T-helper 1 cell treated with Interleukin-12 subunit alpha and Interleukin-12 subunit beta and Interleukin-4 antibody, amounts not matched to agents 30 μg/mL and 1 μg/mL, for 36 hours (primary cell): ENCODE results near the gene TMEM254.
A peak's percentile ranks its signal among the peaks of the same experiment; 100 is the strongest.
"Not testable (repeated sequence)": the region's sequence is repeated elsewhere in the genome, so short reads cannot be mapped to it uniquely, and the experiment has no call there.

ENCODE experiments used
- H3K27ac Mint-ChIP-seq: one replicate; pipeline ENCODE4 v1.8.0; 2021; ENCODE audit warnings: mild to moderate bottlenecking, mixed read lengths
- H3K27me3 Mint-ChIP-seq: one replicate; pipeline ENCODE4 v1.8.0; 2021; ENCODE audit warnings: low read depth, mixed read lengths
- H3K36me3 Mint-ChIP-seq: one replicate; pipeline ENCODE4 v1.8.0; 2021; ENCODE audit warnings: low read depth, mixed read lengths
- H3K4me1 Mint-ChIP-seq: one replicate; pipeline ENCODE4 v1.8.0; 2021; ENCODE audit warnings: low read depth, mixed read lengths
- H3K4me3 Mint-ChIP-seq: one replicate; pipeline ENCODE4 v1.8.0; 2021; ENCODE audit warnings: mild to moderate bottlenecking, moderate library complexity, mixed read lengths
- H3K9me3 Mint-ChIP-seq: one replicate; pipeline ENCODE4 v1.8.0; 2021; ENCODE audit warnings: mixed read lengths

Gene TMEM254

DNA sequence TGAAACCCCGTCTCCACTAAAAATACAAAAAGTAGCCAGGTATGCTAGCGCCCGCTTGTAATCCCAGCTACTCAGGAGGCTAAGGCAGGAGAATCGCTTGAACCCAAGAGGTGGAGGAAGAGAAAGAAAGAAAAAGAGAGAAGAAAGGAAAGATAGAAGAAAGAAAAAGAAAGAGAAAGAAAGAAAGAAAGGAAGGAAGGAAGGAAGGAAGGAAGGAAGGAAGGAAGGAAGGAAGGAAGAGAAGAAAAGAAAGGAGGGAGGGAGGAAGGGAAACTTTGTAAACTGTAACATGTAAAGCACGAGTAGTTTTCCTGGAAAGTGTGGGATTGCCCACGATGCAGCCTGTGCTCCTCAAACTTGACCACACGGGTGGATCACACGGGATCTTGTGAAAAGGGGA, 20.8 kb downstream of the TMEM254 start:
- H3K4me1 Mint-ChIP-seq, H3K9me3 Mint-ChIP-seq: not testable (repeated sequence)

DNA sequence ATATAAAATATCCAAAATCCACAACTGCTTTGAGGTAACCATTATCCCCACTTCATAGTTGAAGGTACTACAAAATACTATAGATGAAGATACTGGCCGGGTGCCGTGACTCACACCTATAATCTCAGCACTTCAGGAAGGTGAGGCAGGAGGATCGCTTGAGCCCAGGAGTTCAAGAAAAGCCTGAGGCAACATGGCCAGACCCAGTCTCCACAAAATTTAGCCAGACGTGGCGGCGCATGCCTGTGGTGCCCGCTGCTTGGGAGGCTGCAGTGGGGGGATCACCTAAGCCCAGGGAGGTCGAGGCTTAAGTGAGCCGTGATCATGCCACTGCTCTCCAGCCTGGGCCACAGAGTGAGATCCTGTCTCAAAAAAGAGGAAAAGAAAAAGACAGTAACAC, 21.7 kb downstream of the TMEM254 start:
- Mint-ChIP-seq H3K9me3 (no peaks in the 10 kb centered on the region), H3K27ac (no peak overlapping the region), H3K4me3 (no peak overlapping the region)

More for the DNA sequence above, 20.8 kb downstream of the TMEM254 start:
- H3K27ac Mint-ChIP-seq, H3K36me3 Mint-ChIP-seq, H3K27me3 Mint-ChIP-seq, H3K4me3 Mint-ChIP-seq: not testable (repeated sequence)

DNA sequence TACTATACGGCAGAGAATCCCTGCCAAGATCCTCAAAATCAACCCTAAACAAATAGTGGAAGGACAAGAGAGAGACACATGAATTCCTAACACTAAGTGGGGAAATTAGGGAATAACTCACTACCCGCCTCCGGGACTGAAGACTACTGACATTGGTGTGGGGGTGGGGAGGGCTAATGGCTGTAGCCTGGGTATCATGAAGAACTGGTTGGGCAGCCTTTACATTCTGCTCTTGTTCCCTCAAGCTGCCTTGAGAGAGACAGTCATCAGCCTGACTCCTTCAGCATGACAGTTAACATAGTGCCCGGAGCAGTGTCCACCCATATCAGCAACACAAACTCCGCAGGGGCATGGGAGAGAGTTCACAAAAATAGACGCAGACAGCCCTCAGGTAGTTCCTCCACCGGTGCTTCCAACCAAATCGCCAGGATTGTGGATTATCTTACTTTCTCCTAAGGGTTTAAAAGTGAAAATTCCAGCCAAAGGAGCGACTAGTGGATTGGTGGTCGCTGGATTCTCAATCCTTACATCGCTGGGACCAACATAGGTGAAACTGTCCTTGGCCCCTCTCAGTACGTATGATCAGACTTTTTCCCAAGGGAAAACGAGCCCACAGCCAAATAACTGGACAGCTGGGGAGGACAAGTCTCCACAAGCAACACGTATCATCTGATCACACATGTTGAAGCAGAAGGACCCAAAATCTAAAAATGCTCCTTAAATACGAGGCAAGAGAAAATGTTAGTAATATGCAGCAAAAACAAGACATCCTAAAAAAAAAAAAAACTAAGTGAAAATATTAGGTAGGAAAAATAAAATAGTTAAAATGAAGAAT, 22.6 kb downstream of the TMEM254 start:
- peaks cover 10% of the 10 kb centered on the region for H3K27me3 Mint-ChIP-seq
- H3K4me1 Mint-ChIP-seq = peaks cover 10% of the 10 kb centered on the region
- no peak overlapping the region for H3K4me3 Mint-ChIP-seq
- H3K9me3 Mint-ChIP-seq = no peaks in the 10 kb centered on the region
- H3K27ac Mint-ChIP-seq = no peak overlapping the region
- H3K36me3 Mint-ChIP-seq = no peaks in the 10 kb centered on the region

More for the DNA sequence above, 21.7 kb downstream of the TMEM254 start:
- Mint-ChIP-seq H3K27me3 (peaks cover 10% of the 10 kb centered on the region), H3K4me1 (peaks cover 8% of the 10 kb centered on the region), H3K36me3 (no peaks in the 10 kb centered on the region)

DNA sequence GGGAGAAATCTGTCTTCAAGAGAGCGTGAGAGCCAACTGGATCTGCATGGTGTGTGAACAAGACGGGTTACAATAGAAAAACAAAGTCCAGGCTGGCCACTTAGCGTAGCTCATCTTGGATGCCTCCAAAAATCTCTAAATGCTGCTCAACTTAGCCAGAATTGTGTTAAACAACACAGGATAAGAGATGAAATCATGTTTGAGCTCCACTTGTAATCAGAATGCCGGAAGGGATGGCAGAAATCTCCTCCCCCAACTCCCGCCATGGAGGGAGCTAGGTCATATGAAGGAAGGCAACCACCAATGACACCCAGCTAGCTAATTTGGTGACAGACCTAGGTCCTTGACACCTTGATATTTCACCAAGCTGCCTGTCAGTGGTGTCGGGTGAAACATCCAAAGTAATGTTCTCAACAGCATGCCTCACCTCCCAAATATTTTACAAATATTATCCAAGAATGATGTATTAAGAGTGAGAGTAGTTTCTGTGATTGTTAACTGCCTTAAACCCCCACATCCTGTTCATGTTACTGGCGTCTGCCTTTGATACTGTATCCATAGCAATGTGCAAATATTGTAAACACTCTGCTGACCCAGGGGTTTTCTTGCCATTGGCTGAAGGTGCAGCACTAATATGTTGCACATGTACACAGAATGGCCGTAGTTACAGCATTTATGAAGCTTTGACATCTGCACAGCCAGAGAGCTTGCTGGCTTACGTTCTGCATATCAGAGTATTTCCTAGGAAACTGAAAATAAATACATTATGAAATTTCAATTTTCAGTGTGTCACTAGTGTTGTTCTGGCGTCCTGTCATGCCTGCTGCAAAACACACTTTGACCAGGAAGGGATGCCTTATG, 25.8 kb downstream of the TMEM254 start:
- Mint-ChIP-seq H3K27ac (no peak overlapping the region), H3K4me3 (no peak overlapping the region), H3K9me3 (peaks cover 10% of the 10 kb centered on the region), H3K4me1 (peaks cover 10% of the 10 kb centered on the region), H3K27me3 (peaks cover 14% of the 10 kb centered on the region), H3K36me3 (peaks cover under 1% of the 10 kb centered on the region)

DNA sequence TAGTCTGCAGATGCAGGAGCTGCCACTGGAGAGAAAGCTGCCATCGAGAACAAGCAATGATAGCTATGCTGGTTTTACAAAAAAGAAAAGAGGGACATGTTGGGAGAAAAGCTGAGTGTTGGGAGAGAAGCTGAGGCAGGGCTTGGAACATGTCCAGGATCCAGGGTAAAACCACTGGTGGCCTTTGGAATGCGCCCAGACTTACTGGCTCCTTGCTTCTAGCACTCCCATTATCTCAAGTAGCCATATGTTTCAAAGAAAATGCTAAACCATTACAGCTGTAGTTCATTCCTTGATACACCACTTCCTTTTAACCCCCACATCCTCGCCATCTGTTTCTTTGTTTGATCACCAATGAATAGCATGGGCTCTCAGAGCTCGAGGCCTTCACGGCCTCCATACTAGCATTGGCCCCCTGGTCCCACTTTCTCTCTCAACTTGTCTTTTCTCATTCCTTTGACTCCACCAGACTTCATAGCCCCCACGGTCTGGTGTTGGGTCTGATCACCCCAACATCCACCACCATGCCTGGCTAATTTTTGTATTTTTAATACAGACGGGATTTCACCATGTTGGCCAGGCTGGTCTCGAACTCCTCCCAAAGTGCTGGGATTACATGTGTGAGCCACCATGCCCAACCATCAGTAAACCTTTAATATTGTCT, 30.2 kb downstream of the TMEM254 start:
- no peak overlapping the region for H3K27ac Mint-ChIP-seq
- H3K27me3 Mint-ChIP-seq = peaks cover 14% of the 10 kb centered on the region
- peaks cover 10% of the 10 kb centered on the region for H3K4me1 Mint-ChIP-seq
- peaks cover 16% of the 10 kb centered on the region for H3K9me3 Mint-ChIP-seq
- H3K4me3 Mint-ChIP-seq = no peak overlapping the region
- peaks cover 3% of the 10 kb centered on the region for H3K36me3 Mint-ChIP-seq

DNA sequence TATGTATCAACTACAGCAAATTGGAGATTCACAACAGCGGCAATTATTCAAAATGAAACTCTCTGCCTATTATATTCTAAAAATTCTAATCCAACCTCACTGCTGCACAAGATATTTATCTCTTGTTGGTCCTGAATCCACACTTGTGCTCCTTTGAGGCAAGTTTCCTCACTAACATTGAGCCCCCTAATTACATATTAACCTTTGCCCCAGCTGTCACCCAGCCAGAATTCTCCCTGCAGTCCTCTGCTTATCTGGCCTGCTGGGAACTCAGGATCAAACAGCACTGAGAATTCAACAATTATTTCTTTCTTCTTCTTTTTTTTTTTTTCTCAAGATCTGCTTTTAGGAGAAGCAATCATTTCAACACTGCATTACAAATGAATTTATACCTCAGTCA, 32.5 kb downstream of the TMEM254 start:
- peaks cover 16% of the 10 kb centered on the region for H3K9me3 Mint-ChIP-seq
- no peaks in the 10 kb centered on the region for H3K4me1 Mint-ChIP-seq
- H3K4me3 Mint-ChIP-seq = no peak overlapping the region
- H3K27ac Mint-ChIP-seq = no peak overlapping the region
- peaks cover 3% of the 10 kb centered on the region for H3K36me3 Mint-ChIP-seq
- peaks cover 9% of the 10 kb centered on the region for H3K27me3 Mint-ChIP-seq

DNA sequence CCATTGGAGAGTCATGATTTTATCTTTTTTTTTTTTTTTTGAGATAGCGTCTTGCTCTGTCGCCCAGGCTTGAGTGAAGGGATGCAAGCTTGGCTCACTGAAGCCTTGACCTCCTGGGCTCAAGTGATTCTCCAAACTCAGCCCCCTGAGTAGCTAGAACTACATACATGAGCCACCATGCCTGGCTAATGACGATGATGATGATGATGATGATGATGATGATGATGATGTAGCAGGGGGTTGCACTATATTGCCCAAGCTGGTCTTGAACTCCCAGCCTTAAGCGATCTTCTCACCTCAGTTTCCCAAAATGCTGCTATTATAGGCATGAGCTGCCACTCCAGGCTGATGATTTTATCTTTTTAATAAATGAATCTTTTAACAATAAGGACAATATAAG, 40.2 kb downstream of the TMEM254 start:
- H3K9me3 Mint-ChIP-seq = no peaks in the 10 kb centered on the region
- H3K4me3 Mint-ChIP-seq = no peak overlapping the region
- no peaks in the 10 kb centered on the region for H3K4me1 Mint-ChIP-seq
- H3K36me3 Mint-ChIP-seq = no peaks in the 10 kb centered on the region
- peaks cover 19% of the 10 kb centered on the region for H3K27me3 Mint-ChIP-seq
- H3K27ac Mint-ChIP-seq = no peak overlapping the region

DNA sequence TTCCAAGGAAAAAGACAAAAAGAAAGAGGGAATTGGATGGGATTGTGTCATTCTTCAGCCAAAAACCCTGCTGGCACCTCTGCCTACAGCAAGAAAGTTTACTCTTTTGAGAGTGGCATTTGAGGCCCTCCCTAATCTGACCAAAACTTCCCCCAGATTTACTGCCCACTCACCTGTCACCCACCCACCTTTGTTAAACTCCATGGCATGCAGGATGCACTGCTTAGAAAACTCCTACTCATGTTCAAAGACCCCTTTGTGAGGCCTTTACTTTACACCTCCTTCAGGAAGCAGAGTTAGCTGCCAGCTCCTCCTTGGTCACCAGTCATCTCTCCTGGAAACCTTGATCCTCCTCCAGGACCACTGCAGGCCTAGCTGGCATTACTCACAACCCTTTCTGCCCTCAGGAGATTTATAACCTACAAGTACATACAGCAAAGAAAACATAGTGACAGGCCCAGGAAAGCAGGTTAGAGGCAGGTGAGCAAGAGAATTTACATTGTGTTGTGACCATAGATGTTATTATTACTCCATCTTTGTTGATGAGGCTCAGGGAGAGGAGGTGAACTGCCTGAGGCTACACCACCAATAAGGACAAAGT, 43.7 kb downstream of the TMEM254 start:
- H3K36me3 Mint-ChIP-seq = no peaks in the 10 kb centered on the region
- H3K9me3 Mint-ChIP-seq = no peaks in the 10 kb centered on the region
- no peaks in the 10 kb centered on the region for H3K4me1 Mint-ChIP-seq
- peaks cover 22% of the 10 kb centered on the region for H3K27me3 Mint-ChIP-seq
- no peak overlapping the region for H3K27ac Mint-ChIP-seq
- no peak overlapping the region for H3K4me3 Mint-ChIP-seq

DNA sequence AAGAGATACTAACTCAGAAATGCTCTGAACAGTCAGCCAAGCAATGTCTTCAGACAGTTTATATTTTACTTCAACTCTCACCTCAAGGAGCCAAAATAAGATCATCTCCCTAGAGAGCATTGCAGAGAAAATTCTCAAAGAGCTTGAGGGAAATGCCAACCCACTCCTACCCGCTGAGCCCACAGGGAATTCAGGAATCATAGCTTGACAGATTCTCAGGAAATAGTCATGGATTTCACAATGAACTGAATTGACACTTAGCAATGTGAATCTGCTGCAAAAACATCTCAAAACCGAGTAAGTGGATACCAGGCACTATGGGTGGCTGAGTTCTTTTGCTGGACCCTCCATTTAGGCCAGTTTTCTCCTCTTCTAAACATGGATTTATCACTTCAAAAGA, 44.3 kb downstream of the TMEM254 start:
- Mint-ChIP-seq H3K9me3 (no peaks in the 10 kb centered on the region), H3K27me3 (peaks cover 22% of the 10 kb centered on the region), H3K4me3 (no peak overlapping the region), H3K36me3 (no peaks in the 10 kb centered on the region), H3K27ac (no peak overlapping the region), H3K4me1 (no peaks in the 10 kb centered on the region)

DNA sequence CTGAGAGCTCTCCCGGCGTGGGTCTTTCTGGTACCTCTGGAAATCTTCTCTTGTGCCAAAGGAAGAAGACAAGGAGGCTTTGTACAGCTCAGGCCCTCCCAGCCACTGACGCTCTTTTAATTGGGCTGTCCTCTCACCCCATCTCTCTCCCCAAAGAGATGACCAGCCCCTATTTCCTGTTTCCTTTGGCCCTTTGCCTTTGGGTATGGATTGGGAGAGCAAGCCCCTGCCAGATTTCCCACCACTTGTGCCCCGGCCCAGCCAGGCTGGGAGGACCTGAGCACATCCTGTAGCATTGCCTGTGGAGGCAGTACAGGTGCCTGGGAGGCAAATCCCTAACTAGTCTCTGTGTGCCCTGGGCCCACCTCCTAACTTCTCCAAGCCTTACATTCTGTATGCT, 48.4 kb downstream of the TMEM254 start:
- H3K27me3 Mint-ChIP-seq = peaks cover 27% of the 10 kb centered on the region
- no peaks in the 10 kb centered on the region for H3K36me3 Mint-ChIP-seq
- H3K4me1 Mint-ChIP-seq = no peaks in the 10 kb centered on the region
- H3K4me3 Mint-ChIP-seq = no peak overlapping the region
- no peaks in the 10 kb centered on the region for H3K9me3 Mint-ChIP-seq
- no peak overlapping the region for H3K27ac Mint-ChIP-seq

DNA sequence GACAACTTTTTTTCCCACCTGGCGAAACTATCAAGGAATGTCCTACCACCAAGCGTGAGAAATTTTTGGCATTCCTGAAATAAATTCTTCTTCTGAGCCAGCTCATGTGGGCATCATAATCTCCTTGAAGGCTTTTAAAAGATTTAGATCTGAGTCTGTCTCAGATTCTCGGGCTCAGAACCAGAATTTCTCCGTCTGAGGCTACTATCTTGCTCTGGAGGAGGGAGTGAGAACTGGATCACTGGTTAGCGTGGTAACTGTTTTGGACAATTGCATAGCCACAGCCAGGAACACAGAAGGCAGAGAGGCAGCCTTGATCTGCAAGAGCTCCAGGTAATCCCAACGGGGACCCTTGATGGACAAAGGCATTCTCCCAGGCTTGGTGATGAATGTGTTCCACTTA, 53.0 kb downstream of the TMEM254 start:
- no peak overlapping the region for H3K27ac Mint-ChIP-seq
- H3K36me3 Mint-ChIP-seq = no peaks in the 10 kb centered on the region
- H3K27me3 Mint-ChIP-seq = peaks cover 44% of the 10 kb centered on the region
- H3K4me1 Mint-ChIP-seq = peaks cover 3% of the 10 kb centered on the region
- no peaks in the 10 kb centered on the region for H3K9me3 Mint-ChIP-seq
- no peak overlapping the region for H3K4me3 Mint-ChIP-seq

DNA sequence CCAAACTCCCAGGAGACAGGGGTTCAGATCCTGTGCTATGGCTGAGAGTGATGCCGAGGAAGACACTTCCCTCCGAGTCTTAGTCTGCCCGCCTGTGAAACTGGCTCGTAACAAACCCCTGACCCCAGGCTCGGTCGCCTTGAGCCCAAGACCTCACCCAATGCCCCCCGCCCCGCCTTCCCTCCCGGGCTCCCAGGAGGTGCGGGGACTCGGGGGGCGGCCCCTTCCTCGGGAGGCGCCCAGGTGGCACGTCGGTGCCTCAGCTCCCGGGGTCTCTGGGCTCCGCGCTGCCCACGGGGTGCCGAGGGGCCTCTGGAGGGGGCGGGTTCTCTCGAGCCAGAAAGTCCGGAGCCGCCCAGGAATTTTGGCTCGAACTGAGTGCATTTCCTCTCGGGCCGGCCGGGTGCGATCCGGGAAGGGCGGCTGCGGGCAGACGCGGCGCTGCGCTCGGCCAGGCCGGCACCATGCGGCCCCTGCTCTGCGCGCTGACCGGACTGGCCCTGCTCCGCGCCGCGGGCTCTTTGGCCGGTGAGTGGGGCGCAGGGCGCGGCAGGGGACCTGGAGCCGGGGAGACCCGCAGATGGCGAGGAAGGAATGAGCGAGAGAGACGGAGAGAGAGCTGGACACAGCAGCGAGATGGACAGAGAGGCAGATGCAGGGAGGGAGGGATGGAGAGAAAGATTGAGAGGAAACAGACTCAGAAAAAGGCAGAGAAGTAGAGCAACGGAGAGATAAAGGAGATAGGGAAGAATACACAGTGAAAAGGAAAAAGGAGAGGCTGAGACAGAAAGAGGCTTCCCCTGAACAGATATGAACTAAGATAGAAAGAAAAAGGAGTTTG, 54.1 kb downstream of the TMEM254 start, which contains the start of gene PLAC9:
TSS of gene PLAC9 (plus strand) at position 432 of the 841 bp plus-strand sequence. CDS start at position 465, 33 bp downstream.
- Mint-ChIP-seq H3K9me3 (no peaks in the 10 kb centered on the region), H3K27ac (no peak within 1 kb of the TSS), H3K4me1 (peaks cover 3% of the 10 kb centered on the region), H3K4me3 (peak within 1 kb of the TSS; percentile 3), H3K36me3 (no peaks in the 10 kb centered on the region), H3K27me3 (peaks cover 41% of the 10 kb centered on the region)

DNA sequence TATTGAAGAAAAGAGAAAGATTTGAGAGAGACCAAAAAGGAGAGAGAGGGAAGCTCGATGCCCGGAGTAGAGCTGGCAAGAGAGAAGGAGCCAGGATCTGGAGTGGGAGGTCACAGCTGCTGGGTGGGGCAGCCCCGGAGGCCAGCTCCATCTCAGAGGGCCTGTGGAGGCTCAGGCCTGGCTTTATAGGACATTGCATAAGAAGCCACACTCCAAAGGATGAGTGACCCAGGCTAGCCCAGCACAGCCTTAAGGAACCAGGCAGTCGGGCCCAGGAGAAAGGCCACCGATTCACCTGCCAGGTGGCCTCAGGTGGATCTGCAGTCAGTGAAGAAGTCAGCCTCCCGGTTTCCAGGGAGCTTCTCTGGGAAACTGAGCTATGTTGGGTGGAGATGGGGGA, 54.7 kb downstream of the TMEM254 start:
- Mint-ChIP-seq H3K27me3 (peaks cover 41% of the 10 kb centered on the region), H3K4me3 (peak overlapping the region; percentile 3)

More for the DNA sequence above, 54.7 kb downstream of the TMEM254 start:
- Mint-ChIP-seq H3K9me3 (no peaks in the 10 kb centered on the region), H3K36me3 (no peaks in the 10 kb centered on the region), H3K4me1 (peaks cover 3% of the 10 kb centered on the region), H3K27ac (no peak overlapping the region)
